Uterus (tissue), 4 donors: ENCODE data around the gene ACTMAP. TPM values are rescaled to one million over a fixed set of nuclear protein-coding genes. Genes with fewer than 3 reads are reported as not detected.
A peak's percentile ranks its signal among the peaks of the same experiment; 100 is the strongest.

Source experiments
- DNase-seq, 2 donors: peaks; one replicate each; pipeline ENCODE4 v3.0.0-alpha.2; 2019 to 2020
- H3K27ac ChIP-seq, 2 donors: fragments of 200-600 bp; sonication (generic); 1 replicate in 1 of 2; 2 replicates in 1 of 2; pipeline ENCODE4 v1.5.1; 2016 to 2018
- H3K27me3 ChIP-seq, 2 donors: fragments of 200-600 bp; sonication (generic); one replicate each; pipeline ENCODE4 v1.5.1; 2018 to 2019; ENCODE audit warnings: control low read depth in 1 of 2
- H3K36me3 ChIP-seq, 2 donors: fragments of 200-600 bp; sonication (generic); one replicate each; pipeline ENCODE4 v1.5.1; 2019; ENCODE audit warnings: control low read depth in 1 of 2
- H3K4me1 ChIP-seq, 2 donors: fragments of 200-600 bp; sonication (generic); one replicate each; pipeline ENCODE4 v1.5.1; 2018 to 2019; ENCODE audit warnings: control low read depth in 1 of 2
- H3K4me3 ChIP-seq, 2 donors: fragments of 200-600 bp; sonication (generic); 1 replicate in 1 of 2; 2 replicates in 1 of 2; pipeline ENCODE4 v1.5.1; 2018 to 2019; ENCODE audit warnings: mild to moderate bottlenecking in 1 of 2
- H3K9me3 ChIP-seq, 2 donors: fragments of 200-600 bp; sonication (generic); one replicate each; pipeline ENCODE4 v1.5.1; 2019; ENCODE audit warnings: control low read depth in 1 of 2
- POLR2A ChIP-seq, 2 donors: fragments of 450-650 bp; IDR thresholded peaks; one replicate each; pipeline ENCODE4 v1.6.1; 2016; ENCODE audit warnings: antibody characterized with exemption in 2 of 2, mild to moderate bottlenecking in 1 of 2, moderate library complexity in 1 of 2
- intact Hi-C: fragments of 100-400 bp; cut with DNase I; formaldehyde crosslinking; loops from one replicate; pipeline ENCODE4 v1.15.1; 2023; ENCODE audit warnings: low total_unique reads
- total RNA-seq, 4 donors: library from RNA; depleted of rRNA in 3 of 4; stranded (reverse); fragments of >200 nt in 3 of 4; gene quantifications; one replicate each; pipeline versions ENCODE4 v1.1.0 to v1.2.4, GENCODE V29; 2014 to 2023
- TF ChIP-seq, protein P1 (sequence below), 4 experiments: fragments of 200-600 bp in 2 of 4; fragments of 450-650 bp in 2 of 4; sonication (generic) in 2 of 4; IDR thresholded peaks; one replicate each; pipeline ENCODE4 v1.5.1; 2016 to 2019; ENCODE audit warnings: antibody characterized with exemption in 4 of 4, mild to moderate bottlenecking in 2 of 4, moderate library complexity in 1 of 4
- donor health status: DM: yes; HTN: yes; CAD: no.

ACTMAP gene
- total RNA-seq, 4 donors from 2014 or later: 0.48 to 6.1 TPM; not detected in 2

GRCh38 chr19:40721140-40721486, 29.2 kb downstream of the ACTMAP start:
- intact Hi-C loops: no loop called here
- peaks cover 5 to 8% of the 10 kb centered on the region in 2 donors for H3K4me1 ChIP-seq
- peak overlapping the region; percentile 68 to 71 for H3K4me3 ChIP-seq

GRCh38 chr19:40719414-40719894, 30.8 kb downstream of the ACTMAP start:
- Histone ChIP-seq H3K27me3 (no peaks in the 10 kb centered on the region), H3K36me3 (no peaks in the 10 kb centered on the region), H3K4me3 (peak overlapping the region; percentile 68 to 71), H3K9me3 (no peaks in the 10 kb centered on the region), H3K4me1 (peaks cover 5 to 8% of the 10 kb centered on the region in 2 donors), H3K27ac (peak overlapping the region; percentile 98 to 99)
- no peak for DNase-seq
- intact Hi-C loops: no loop called here
- TF ChIP-seq, protein P1, sequence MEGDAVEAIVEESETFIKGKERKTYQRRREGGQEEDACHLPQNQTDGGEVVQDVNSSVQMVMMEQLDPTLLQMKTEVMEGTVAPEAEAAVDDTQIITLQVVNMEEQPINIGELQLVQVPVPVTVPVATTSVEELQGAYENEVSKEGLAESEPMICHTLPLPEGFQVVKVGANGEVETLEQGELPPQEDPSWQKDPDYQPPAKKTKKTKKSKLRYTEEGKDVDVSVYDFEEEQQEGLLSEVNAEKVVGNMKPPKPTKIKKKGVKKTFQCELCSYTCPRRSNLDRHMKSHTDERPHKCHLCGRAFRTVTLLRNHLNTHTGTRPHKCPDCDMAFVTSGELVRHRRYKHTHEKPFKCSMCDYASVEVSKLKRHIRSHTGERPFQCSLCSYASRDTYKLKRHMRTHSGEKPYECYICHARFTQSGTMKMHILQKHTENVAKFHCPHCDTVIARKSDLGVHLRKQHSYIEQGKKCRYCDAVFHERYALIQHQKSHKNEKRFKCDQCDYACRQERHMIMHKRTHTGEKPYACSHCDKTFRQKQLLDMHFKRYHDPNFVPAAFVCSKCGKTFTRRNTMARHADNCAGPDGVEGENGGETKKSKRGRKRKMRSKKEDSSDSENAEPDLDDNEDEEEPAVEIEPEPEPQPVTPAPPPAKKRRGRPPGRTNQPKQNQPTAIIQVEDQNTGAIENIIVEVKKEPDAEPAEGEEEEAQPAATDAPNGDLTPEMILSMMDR (IDR thresholded peaks at IDR 0.05): no peak
- no peak for TF ChIP-seq POLR2A (IDR thresholded peaks at IDR 0.05)

More at GRCh38 chr19:40721140-40721486, 29.2 kb downstream of the ACTMAP start:
- no peak for DNase-seq
- TF ChIP-seq, protein P1 (IDR thresholded peaks at IDR 0.05): no peak
- no peak for TF ChIP-seq POLR2A (IDR thresholded peaks at IDR 0.05)
- peak overlapping the region; percentile 98 to 99 for H3K27ac ChIP-seq
- no peaks in the 10 kb centered on the region for H3K27me3 ChIP-seq
- no peaks in the 10 kb centered on the region for H3K36me3 ChIP-seq
- no peaks in the 10 kb centered on the region for H3K9me3 ChIP-seq

DNA sequence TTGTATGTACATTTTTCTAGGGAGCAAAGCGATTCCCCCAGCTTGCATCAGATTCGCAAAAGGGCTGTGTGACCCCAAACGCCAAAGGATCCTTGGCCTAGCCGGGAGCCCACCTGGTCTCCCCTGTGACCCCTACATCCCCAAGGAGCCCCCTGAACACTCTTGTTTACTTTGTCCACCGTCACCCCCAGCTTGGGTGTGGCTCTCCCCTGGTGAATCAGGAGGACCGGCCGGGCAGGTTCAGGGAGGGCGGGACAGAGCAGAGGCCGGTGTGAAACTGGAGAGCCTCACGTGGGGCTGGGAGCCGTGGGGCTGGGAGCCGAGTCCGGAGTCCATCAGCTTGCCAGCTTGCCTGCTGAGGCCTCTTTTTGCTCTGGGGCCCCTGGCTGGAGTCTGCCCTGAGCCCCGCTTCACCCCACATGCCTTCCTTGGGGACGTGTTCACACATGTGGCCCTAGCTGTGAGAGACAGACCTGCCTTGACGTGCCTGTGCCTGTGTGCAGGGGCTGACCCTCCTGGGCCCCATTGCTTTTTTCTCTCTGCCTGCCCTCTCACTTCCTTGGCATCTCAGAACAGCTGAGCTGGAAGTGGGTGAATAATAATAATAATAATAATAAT, 31.4 kb downstream of the ACTMAP start:
- Histone ChIP-seq H3K4me3 (peak overlapping the region; percentile 68 to 71), H3K27ac (peak overlapping the region; percentile 98 to 99), H3K36me3 (no peaks in the 10 kb centered on the region), H3K4me1 (peaks cover 5 to 8% of the 10 kb centered on the region in 2 donors), H3K27me3 (no peaks in the 10 kb centered on the region), H3K9me3 (no peaks in the 10 kb centered on the region)
- DNase-seq: peak; percentile 51 to 52
- TF ChIP-seq, protein P1 (IDR thresholded peaks at IDR 0.05): no peak
- no peak for TF ChIP-seq POLR2A (IDR thresholded peaks at IDR 0.05)
- intact Hi-C loops: no loop called here

GRCh38 chr19:40717880-40718773, 32.1 kb downstream of the ACTMAP start:
- H3K4me3 ChIP-seq: peak overlapping the region; percentile 68 to 71
- H3K27me3 ChIP-seq: no peaks in the 10 kb centered on the region
- H3K4me1 ChIP-seq: peaks cover 5 to 8% of the 10 kb centered on the region in 2 donors
- intact Hi-C loops: no loop called here
- TF ChIP-seq POLR2A (IDR thresholded peaks at IDR 0.05): no peak
- TF ChIP-seq, protein P1 (IDR thresholded peaks at IDR 0.05): no peak
- peak overlapping the region; percentile 98 to 99 for H3K27ac ChIP-seq
- no peaks in the 10 kb centered on the region for H3K36me3 ChIP-seq
- peak; percentile 48 to 51 for DNase-seq
- H3K9me3 ChIP-seq: no peaks in the 10 kb centered on the region
